NCI-H774 (cell line): ENCODE data around the gene FAM167B.

ENCODE experiments used
- DNase-seq: peaks from one replicate; lab custom pipeline; 2025; lab: John Stamatoyannopoulos, UW

Gene FAM167B

DNA sequence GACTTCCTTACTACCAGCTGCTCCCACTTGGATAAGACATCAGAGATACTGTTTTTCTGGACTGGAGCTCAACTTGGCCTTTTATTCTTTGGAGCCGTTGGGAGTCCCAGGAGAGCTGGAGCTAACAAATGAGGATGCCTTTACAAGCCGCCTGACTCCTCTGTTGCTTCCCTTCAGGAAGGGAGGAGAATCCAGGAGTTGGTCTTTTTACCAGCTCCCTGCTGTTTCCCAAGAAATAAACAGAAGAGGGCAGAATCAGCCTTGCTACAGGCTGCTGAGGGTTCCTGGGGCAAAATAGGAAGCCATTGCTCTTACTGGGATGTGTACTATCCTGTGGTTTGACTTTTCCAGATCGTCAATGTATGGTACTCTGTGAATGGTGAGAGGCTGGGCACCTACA, 23.3 kb upstream of the FAM167B start:
- DNase-seq = no peak

DNA sequence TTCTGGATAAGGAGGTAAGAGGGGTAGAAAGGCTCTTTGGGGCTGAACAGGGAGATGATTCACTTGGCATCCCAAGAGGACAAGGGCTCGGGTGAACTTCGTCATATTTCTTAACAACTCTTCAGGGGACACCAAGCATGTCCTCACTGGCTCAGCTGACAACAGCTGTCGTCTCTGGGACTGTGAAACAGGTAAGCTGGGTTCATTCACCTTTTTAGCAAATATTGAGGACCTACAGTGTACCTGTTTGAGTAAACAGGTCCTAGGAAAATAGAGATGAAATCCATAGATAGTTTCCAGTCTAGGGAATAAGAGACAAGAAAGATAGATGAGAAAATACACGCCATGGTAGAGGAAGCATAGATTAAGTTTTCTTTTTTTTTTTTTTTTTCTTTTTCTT, 22.7 kb upstream of the FAM167B start:
- no peak for DNase-seq

DNA sequence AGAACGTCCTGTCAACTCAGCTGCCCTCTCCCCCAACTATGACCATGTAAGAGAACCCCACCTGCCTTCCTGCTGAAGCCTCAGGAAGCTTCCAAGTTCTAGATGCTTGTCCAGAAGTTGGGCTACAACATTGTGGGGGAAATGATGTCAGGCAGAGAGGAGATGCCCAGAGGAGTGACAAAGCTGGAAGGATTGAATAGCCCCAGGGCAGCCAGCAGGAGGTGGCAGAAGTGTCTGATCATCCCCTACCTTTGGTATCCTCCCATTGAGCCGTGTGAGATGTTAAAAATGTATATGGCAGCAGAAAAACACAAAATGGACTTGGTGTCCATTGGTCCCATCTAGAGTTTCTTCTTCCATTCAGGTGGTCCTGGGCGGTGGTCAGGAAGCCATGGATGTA, 18.3 kb upstream of the FAM167B start:
- DNase-seq = no peak

DNA sequence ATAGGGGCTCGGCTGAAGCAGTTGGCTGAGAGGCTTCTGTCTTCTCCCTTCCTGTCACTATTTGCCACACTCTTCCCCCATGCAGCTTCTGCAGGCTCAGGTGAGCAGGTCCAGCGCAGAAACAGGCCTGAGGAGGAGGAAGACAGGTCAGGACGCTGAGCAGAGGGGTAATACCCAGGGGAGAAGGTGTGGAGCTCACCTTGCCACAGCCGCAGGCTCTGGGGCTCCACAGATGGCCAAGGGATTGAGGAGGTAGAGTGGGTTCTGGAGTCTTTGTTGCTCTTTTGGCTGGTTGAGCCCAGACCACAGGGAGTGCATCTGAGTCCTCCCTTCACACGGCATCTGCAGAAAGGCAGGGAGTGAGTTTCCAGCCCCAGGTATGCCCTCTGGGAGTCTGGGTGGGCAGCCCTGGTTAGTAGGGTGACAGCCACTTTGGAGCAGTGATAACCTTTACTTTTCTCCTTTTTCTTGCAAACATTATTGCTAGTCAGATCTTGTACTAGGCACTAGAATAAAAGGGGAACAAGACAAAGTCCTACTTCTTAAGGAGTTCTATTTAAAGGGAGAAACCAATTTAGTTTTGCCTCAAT, 15.1 kb upstream of the FAM167B start:
- DNase-seq = no peak

DNA sequence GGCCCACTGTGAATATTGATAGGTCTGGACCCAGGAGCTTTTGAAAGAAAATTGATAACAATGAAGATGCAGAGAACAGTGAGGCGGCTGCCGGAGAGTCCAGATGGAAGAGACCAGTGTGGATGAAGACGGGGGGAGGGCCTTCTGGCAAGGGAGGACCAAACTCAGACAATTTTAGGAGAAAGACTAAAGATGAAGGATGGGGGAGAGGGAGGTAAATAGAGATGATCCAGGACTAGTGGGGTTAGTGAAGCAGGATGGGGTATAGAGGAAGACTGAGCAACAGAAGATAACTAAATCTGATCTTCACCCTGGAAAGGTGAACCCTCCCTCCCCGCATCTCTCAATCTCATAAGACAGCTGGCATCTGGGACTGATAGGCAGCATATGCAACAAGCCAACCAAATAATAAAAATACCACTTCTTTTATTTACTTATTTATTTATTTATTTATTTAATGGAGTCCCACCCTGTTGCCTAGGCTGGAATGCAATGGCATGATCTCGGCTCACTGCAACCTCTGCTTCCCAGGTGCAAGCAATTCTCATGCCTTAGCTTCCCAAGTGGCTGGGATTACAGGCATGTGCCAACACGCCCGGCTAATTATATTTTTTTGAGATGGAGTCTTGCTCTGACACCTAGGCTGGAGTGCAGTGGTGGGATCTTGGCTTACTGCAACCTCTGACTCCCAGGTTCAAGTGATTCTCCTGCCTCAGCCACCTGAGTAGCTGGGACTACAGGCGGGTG, 14.3 kb upstream of the FAM167B start:
- DNase-seq = no peak

DNA sequence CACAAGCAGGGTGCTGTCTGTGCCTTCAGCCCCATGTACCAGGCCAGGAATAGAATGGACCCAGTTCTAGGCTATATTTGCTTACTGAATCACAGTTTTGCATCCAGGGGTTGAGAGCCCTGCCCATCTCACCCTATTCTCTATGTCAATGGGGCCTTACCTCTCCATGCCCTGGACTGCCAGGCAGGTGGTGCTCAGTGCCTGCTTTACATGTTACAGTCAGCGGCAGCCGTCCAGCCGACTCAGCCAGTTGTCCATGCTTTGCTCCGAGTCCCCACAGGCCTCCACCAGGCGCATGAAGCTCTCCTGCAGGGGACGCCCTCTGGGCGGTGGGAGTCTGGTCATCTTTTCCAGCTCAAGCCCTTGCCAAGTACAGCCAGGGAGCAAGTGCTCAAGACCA, 12.2 kb upstream of the FAM167B start:
- DNase-seq = no peak

DNA sequence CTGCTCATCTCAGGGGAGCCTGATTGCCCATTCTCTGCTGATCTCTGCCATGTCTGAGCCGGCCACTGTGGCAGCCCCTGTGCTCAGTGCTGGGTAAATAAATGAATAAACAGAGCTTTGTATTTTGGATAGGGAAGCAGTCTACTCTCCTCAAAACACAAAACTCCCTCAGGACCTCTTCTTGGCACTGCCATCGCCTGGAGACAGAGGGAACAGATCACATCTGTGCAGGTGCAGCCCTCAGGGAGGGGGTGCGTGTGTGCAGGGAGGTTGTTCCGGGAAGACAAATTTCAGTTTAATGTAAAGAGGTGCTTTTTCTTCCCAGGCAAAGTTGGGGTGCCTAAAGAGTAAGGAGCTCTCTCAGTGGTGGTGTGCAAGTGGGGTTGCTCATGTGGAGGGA, 7.7 kb upstream of the FAM167B start:
- peak; percentile 52 for DNase-seq

- peak; percentile 59 for DNase-seq
Measured at GRCh38 chr1:32239790-32240139, 7.3 kb upstream of the FAM167B start.

DNA sequence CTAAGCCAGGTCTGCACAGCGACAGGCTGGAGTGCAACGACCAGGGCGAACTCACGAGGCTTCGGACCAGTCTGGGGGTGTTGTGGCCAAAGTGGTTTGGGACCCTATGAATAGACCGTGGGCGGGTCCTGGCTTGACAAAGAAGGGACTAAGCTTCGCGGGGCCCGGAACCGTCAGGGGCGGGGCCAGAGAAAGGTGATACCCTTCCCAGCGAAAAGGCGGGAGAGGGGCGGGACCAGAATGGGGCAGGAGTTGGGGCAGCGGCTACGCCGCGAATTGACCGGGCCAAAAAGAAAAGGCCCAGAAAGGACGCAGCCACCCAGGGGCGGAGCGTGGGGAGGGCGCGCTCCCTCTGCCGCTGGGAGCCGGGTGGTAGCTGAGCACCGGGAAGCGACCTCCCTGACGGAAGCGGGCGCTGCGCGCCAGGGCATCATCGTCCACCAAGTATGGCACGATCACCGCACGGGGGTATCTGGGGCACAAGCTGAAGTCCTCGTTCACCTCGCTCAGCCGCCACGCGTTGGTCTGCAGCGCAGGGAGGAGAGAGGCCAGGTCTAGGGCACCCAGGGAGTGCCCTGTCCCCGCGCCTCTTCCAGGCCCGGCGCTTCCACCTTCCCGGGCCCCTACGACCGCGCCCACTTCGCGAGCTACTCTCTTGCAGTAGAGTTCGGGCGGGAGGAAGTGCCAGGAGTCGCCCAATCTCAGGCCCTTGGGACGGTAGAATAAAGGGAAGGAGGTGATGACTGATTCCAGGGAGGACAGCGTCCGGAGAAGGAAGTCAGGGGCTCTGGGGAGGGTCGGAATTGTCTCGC, 6.7 kb upstream of the FAM167B start:
- peak; percentile 94 for DNase-seq

- DNase-seq = peak; percentile 77
Measured at GRCh38 chr1:32241001-32241763, 5.8 kb upstream of the FAM167B start.

- DNase-seq = no peak
Measured at GRCh38 chr1:32242341-32242851, 4.6 kb upstream of the FAM167B start.

- no peak for DNase-seq
Measured at GRCh38 chr1:32247452-32247851, 430 bp downstream of the FAM167B start.

DNA sequence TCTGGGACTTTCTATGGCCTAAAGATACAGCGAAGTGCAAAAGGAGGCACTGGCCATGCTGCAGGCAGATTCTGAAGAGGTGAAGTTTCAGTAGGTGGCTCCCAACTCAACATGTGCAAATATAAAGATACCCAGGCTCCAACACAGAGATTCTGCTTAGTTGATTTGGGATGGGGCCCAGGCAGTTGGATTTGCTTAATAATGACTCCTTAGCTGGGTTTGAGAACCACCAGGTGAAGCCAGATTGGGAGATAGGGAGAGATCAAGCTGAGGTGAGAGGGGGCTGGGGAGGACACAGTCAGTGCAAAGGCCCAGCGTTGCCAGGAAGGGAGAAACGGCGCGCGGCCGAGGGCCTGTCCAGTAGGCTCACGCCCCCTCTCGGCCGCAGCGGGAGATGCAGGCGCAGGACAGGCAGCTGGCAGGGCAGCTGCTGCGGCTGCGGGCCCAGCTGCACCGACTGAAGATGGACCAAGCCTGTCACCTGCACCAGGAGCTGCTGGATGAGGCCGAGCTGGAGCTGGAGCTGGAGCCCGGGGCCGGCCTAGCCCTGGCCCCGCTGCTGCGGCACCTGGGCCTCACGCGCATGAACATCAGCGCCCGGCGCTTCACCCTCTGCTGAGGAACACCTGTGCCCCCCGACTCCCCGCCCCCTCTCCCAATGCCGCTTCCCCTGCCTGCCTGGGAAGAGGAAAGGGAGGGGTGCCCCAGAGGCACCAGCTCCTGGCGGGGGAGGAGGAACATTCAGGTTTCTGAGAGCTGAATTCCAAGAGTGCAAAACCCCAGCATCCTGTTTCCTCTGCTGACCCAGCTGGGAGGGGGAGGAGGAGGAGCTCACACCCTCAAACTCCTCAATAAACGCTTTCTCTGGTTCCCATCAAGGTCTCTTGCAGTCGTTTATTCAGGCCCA, 1.2 kb downstream of the FAM167B start:
- DNase-seq = peak; percentile 96

DNA sequence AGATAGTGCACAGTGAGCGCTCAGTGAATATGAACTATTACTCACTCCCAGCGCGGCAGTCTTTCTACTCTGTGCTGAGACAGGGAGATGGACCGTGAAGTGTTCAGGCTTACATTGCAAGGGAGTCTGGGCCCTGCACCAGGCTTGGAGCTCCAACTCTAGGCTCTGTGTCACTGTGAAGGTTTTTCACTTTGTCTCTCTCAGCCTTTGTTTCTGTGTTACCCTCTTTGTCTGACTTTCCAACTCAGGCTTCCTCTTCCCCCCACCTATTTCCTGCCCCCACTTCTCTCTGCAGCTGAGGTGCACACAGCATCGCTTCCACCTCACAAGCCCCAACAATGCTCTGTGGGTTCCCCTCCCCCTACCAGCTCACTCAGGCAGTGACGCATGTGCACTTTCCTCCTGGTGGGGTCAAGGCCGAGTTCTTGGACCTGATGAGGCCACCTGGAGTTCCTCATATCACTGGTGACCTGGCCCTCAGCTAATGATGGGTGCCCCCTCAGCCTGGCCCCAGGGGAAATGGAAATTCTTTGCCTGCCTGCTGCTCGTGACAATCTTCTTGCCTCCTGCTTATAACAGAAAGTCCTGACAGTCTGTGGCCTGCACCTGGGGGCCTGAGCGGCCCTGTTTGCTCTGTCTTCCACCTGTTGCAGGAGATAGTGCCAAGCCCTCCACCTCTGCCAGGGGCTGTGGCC, 3.0 kb downstream of the FAM167B start:
- DNase-seq = no peak

GRCh38 chr1:32250893-32251716, 4.1 kb downstream of the FAM167B start, which contains the start of gene LCK:
Gene LCK (plus strand): TSS chr1:32251265. CDS start chr1:32274330, 23,065 bp downstream.
- DNase-seq = no peak

GRCh38 chr1:32255072-32256071, 8.3 kb downstream of the FAM167B start:
- no peak for DNase-seq

- DNase-seq = no peak
Measured at GRCh38 chr1:32256473-32257226, 9.6 kb downstream of the FAM167B start.

GRCh38 chr1:32257227-32257508, 10.1 kb downstream of the FAM167B start:
- DNase-seq = no peak
